NB4 (cell line): ENCODE results near the gene SLC9A1.

Experiments used
- CTCF ChIP-seq: IDR thresholded peaks from one replicate; pipeline ENCODE4 v1.5.1; 2012; ENCODE audit warnings: low read depth, low read length
- MAX ChIP-seq: IDR thresholded peaks from 2 replicates; pipeline ENCODE4 v1.6.1; 2011; ENCODE audit warnings: low read depth, low read length
- MYC ChIP-seq: IDR thresholded peaks from 2 replicates; pipeline ENCODE4 v1.6.1; 2011; ENCODE audit warnings: low read depth, low read length
- POLR2A ChIP-seq: IDR thresholded peaks from 2 replicates; pipeline ENCODE4 v1.6.1; 2011; ENCODE audit warnings: mild to moderate bottlenecking; ENCODE audit not compliant: insufficient read length; ENCODE audit errors: extremely low read depth

GRCh38 chr1:27166351-27166802 is 11.5 kb upstream of the SLC9A1 start:
- TF ChIP-seq CTCF, result no peak
- TF ChIP-seq MAX, result no peak
- no peak for TF ChIP-seq POLR2A
- no peak for TF ChIP-seq MYC
